GM21360 (cell line): Measurements from ENCODE around the gene NLN.
A peak's percentile ranks its signal among the peaks of the same experiment; 100 is the strongest.
"Not testable (repeated sequence)": the region's sequence is repeated elsewhere in the genome, so short reads cannot be mapped to it uniquely, and the experiment has no call there.

Experiments
- ATAC-seq: cut with Tn5 transposase; IDR thresholded peaks from one replicate; pipeline ENCODE4 v1.9.1; 2021; ENCODE audit warnings: mild to moderate bottlenecking, moderate library complexity; ENCODE audit not compliant: unreplicated experiment

Gene NLN

GRCh38 chr5:65730910-65731309, 8.9 kb downstream of the NLN start:
- ATAC-seq = no peak

GRCh38 chr5:65732046-65732445, 10.0 kb downstream of the NLN start:
- not testable (repeated sequence) for ATAC-seq

DNA sequence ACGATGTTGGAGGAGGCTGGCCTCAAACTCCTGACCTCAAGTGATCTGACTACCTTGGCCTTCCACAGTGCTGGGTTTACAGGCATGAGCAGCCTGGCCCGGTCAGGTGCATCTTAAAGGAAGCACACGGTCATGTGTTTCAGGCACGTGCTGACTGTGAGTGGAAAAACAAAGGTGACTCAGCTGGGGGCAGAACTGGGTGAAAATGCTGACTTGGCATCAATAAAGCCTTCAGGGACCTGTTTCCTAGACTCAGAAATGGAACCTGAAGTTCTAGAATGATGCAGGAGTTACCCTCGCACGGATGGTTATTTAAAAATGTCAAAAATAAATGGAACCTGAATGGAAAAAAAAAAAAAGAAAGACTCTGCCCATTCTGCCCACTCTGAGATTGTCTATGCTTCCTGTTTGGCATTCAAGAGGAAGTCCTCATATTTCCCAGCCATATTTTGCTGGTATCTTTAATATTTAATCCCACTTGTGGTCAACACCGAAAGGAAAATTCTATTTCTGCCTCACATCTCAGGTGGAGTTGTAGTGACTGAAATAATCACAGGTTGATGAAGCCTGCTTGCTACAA, 12.3 kb downstream of the NLN start:
- ATAC-seq = not testable (repeated sequence)

- ATAC-seq = no peak
Observed at GRCh38 chr5:65734921-65735320, 12.9 kb downstream of the NLN start.

GRCh38 chr5:65736011-65736410, 14.0 kb downstream of the NLN start:
- ATAC-seq = no peak

- no peak for ATAC-seq
Observed at GRCh38 chr5:65737842-65738241, 15.8 kb downstream of the NLN start.

GRCh38 chr5:65738305-65738704, 16.3 kb downstream of the NLN start:
- no peak for ATAC-seq

DNA sequence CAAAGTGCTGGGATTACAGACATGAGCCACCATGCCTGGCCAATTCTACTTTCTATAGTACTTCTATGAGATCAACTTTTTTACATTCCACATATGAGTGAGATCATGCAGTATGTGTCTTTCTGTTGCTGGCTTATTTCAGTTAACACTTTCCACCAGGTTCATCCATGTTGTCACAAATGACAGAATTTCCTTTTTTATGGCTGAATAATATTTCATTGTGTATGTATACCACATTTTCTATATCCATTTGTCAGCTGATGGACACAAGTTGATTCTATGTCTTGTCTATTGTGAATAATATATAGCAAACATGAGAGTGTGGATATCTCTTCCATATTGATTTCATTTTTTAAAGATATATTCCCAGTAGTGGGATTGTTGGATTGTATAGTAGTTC, 17.2 kb downstream of the NLN start:
- ATAC-seq = no peak

- peak; percentile 82 for ATAC-seq
Observed at GRCh38 chr5:65742565-65743231, 20.7 kb downstream of the NLN start.

DNA sequence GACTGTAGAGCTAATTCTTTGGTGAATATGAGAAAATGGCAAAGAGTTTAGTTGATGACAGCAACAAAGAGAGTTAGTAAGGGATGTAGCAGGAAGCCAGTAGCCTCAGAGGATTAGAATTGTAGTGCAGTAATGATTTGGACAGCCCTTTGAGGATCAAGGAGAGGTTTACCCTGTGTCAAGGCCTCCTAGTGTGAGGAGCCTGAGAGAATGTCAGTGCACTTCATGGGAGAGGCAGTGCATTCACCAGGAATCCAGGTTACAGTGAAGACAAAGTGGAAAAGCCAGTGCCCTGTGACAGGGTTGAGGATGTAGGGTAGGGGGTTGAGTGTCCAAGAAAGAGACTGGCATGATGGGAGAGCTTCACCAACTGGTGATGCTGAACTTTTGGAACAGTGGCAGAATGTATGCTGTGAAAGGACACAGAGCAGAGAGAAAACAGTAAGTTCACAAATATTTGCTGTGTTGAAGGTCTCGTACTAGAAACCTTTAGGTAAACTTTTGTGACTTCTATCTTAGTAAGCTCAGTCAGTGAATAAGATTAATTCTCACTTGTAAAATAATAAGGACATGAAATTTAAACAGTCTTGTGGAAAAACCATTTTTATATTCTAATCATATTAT, 27.3 kb downstream of the NLN start:
- ATAC-seq = no peak

GRCh38 chr5:65749956-65750355, 28.0 kb downstream of the NLN start:
- no peak for ATAC-seq

DNA sequence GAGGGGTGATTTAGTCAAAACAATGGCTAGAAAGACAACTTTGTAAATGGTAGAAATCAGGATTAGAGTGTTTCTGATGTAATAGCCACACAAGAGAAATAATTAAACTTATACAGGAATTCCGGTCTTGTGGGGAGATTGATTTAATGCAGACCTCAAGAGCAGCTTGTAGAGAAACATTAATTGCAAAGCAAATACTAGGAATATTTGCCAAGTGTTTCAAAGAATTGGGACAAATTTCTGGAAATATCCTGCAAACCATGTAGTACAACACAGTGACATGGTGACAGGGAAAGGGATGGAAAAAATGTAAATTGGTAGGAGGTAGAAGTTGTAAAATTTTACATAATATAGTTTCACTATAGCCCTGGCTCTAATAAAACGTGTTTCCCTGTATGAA, 28.9 kb downstream of the NLN start:
- no peak for ATAC-seq

DNA sequence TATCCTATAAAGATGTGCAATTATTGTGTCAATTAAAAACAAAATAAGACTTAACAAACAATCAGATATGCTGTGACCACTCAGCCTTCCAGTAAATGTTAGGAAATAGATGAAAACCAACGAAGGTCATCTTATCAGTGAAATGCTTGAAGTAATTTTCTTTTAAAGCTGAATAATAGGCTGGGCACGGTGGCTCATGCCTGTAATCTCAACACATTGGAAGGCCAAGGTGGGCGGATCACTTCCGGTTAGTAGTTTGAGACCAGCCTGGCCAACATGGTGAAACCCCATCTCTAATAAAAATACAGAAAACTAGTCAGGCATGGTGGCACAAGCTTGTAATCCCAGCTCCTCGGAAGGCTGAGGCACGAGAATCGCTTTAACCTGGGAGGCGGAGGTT, 31.2 kb downstream of the NLN start:
- no peak for ATAC-seq

GRCh38 chr5:65758546-65759144, 36.6 kb downstream of the NLN start:
- no peak for ATAC-seq

DNA sequence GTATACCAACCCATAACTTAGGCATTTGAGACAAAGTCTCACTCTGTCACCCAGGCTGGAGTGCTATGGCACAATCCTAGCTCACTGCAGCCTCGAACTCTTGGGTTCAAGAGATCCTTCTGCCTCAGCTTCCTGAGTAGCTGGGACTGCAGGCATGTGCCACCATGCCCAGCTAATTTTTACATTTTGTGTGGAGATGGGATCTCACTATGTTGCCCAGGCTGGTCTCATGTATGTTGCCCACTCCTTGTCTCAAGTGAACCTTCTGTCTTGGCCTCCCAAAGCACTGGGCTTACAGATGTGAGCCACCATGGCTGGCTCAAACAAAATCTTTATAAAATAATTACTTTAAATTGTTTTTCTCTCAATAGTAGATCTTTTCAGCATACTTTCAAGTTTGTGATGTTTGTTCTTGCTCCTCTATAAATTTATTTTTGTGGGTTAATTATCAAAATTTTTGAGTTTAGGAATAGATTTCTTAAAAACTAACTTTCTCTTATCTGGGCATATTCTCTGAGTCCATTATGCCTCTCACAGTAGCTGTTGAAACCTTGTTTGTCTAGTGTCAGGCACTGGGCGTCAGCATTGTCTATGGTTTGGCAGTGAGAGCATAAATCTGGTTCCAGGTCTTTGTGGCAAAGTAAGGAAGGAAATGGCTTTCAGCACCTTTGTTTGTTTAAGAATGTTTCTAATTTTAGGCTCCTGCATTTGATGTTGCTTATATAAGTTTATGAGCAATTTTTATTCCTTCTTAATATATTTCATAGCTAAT, 38.7 kb downstream of the NLN start:
- peak; percentile 49 for ATAC-seq

DNA sequence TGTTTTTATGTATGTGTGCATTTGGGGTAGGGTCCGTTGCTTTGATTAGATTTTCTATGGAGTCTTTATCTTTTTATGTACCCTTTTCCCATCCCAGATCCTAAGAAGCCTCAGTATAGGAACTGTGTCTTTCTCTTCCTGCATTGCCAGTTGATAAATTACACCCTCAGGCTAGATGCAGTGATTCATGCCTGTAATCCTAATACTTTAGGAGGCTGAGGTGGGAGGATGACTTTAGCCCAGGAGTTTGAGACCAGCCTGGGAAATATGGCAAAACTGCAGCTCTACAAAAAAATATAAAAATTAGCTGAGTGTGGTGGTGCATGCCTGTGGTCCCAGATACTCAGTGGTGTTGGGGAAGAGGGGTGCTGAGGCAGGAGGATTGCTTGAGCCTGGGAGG, 40.2 kb downstream of the NLN start:
- ATAC-seq = no peak

- no peak for ATAC-seq
Observed at GRCh38 chr5:65765582-65765981, 43.6 kb downstream of the NLN start.

GRCh38 chr5:65766175-65766574, 44.2 kb downstream of the NLN start:
- ATAC-seq = no peak

DNA sequence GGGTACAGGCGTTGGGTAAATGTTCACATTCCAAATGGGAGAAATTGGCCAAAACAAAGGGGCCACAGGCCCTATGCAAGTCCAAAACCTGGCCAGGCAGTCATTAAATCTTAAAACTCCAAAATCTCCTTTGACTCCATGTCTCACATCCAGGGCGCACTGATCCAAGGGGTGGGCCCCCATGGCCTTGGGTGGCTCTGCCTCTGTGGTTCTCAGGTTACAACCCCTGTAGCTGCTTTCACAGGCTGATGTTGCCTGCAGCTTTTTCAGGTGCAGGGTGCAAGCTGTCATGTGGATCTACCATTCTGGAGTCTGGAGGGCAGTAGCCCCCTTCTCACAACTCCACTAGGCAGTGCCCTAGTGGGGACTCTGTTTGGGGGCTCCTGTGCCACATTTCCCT, 44.8 kb downstream of the NLN start:
- ATAC-seq = no peak

GRCh38 chr5:65767565-65767964, 45.6 kb downstream of the NLN start:
- ATAC-seq = no peak

- ATAC-seq = no peak
Observed at GRCh38 chr5:65768723-65769346, 46.8 kb downstream of the NLN start.
